Neural cell (in vitro differentiated cells): Measurements from ENCODE around the gene AKT3. TPM values are rescaled to one million over a fixed set of nuclear protein-coding genes. Genes with fewer than 3 reads are reported as not detected.
"Not testable (repeated sequence)": the region's sequence is repeated elsewhere in the genome, so short reads cannot be mapped to it uniquely, and the experiment has no call there.

Experiments
- H2AFZ ChIP-seq: fragments of 200-600, 300-800 bp; sonication (generic), shearing (Covaris generic); 2 replicates; pipeline ENCODE4 v1.6.0; 2014; ENCODE audit warnings: low read depth, mild to moderate bottlenecking, antibody characterized with exemption, low read length, moderate library complexity
- H3F3A ChIP-seq: fragments of 200-600 bp; shearing (Covaris generic); 2 replicates; pipeline ENCODE4 v1.6.1; 2016; ENCODE audit warnings: mild to moderate bottlenecking, moderate library complexity, mixed read lengths, antibody characterized with exemption, low read length; ENCODE audit not compliant: insufficient read depth, poor library complexity, severe bottlenecking
- H3K27ac ChIP-seq: fragments of 200-600, 300-800 bp; sonication (generic), shearing (Covaris generic); 2 replicates; pipeline ENCODE4 v1.5.1; 2014; ENCODE audit warnings: mild to moderate bottlenecking, low read length, moderate library complexity
- H3K27me3 ChIP-seq: fragments of 300-800, 200-600 bp; sonication (generic), shearing (Covaris generic); 2 replicates; pipeline ENCODE4 v1.6.0; 2014; ENCODE audit warnings: mild to moderate bottlenecking, low read depth, low read length, moderate library complexity; ENCODE audit not compliant: insufficient read depth
- H3K36me3 ChIP-seq: fragments of 300-800, 200-600 bp; sonication (generic), shearing (Covaris generic); 2 replicates; pipeline ENCODE4 v1.5.1; 2014; ENCODE audit warnings: mild to moderate bottlenecking, antibody characterized with exemption, low read length, moderate library complexity; ENCODE audit not compliant: insufficient read depth
- H3K4me2 ChIP-seq: fragments of 300-800, 200-600 bp; sonication (generic), shearing (Covaris generic); 2 replicates; pipeline ENCODE4 v1.6.0; 2014; ENCODE audit warnings: mild to moderate bottlenecking, low read length
- H3K4me3 ChIP-seq: fragments of 300-800, 200-600 bp; sonication (generic), shearing (Covaris generic); 2 replicates; pipeline ENCODE4 v1.5.1; 2014; ENCODE audit warnings: mild to moderate bottlenecking, low read length, moderate library complexity
- H3K79me2 ChIP-seq: fragments of 200-600 bp; shearing (Covaris generic); replicated peaks from 2 replicates; pipeline ENCODE4 v1.6.0; 2014; ENCODE audit warnings: mild to moderate bottlenecking, low read length, moderate library complexity; ENCODE audit not compliant: insufficient read depth
- H3K9ac ChIP-seq: fragments of 300-800, 200-600 bp; sonication (generic), shearing (Covaris generic); 2 replicates; pipeline ENCODE4 v1.6.1; 2016; ENCODE audit warnings: mild to moderate bottlenecking, low read length, mixed read lengths
- H3K9me2 ChIP-seq: fragments of 200-600 bp; shearing (Covaris generic); 2 replicates; pipeline ENCODE4 v1.6.1; 2016; ENCODE audit warnings: mild to moderate bottlenecking, low read length, mixed read lengths; ENCODE audit not compliant: insufficient read depth
- H3K9me3 ChIP-seq: fragments of 200-600, 300-800 bp; sonication (generic), shearing (Covaris generic); 2 replicates; pipeline ENCODE4 v1.6.1; 2016; ENCODE audit warnings: mild to moderate bottlenecking, mixed run types, low read length, moderate library complexity, mixed read lengths
- H4K20me1 ChIP-seq: fragments of 200-600 bp; shearing (Covaris generic); 2 replicates; pipeline ENCODE4 v1.6.1; 2016; ENCODE audit warnings: mild to moderate bottlenecking, mixed run types; ENCODE audit not compliant: insufficient read depth
- EP300 ChIP-seq: fragments of 450-650 bp; conservative IDR thresholded peaks from 2 replicates; pipeline ENCODE4 v1.6.1; 2014; ENCODE audit warnings: antibody characterized with exemption, mild to moderate bottlenecking, moderate library complexity; ENCODE audit not compliant: poor library complexity, severe bottlenecking
- EZH2 ChIP-seq: fragments of 200-600, 300-800 bp; shearing (Covaris generic), sonication (generic); IDR thresholded peaks from 2 replicates; pipeline ENCODE4 v1.6.1; 2014; ENCODE audit warnings: antibody characterized with exemption, low read length, borderline replicate concordance, mild to moderate bottlenecking; ENCODE audit not compliant: insufficient read depth, poor library complexity, severe bottlenecking
- MXI1 ChIP-seq: fragments of 450-650 bp; conservative IDR thresholded peaks from 2 replicates; pipeline ENCODE4 v1.6.1; 2014; ENCODE audit warnings: antibody characterized with exemption, mild to moderate bottlenecking; ENCODE audit not compliant: poor library complexity, severe bottlenecking
- POLR2AphosphoS5 ChIP-seq: IDR thresholded peaks from 2 replicates; pipeline ENCODE4 v1.6.1; 2012
- RAD21 ChIP-seq: fragments of 450-650 bp; conservative IDR thresholded peaks from 2 replicates; pipeline ENCODE4 v1.6.1; 2014; ENCODE audit warnings: antibody characterized with exemption, mild to moderate bottlenecking, moderate library complexity
- SMC3 ChIP-seq: fragments of 450-650 bp; conservative IDR thresholded peaks from 2 replicates; pipeline ENCODE4 v1.6.1; 2014; ENCODE audit warnings: antibody characterized with exemption, mild to moderate bottlenecking, moderate library complexity; ENCODE audit not compliant: poor library complexity
- TAF1 ChIP-seq: IDR thresholded peaks from 2 replicates; pipeline ENCODE4 v1.6.1; 2012; ENCODE audit warnings: low read depth
- polyA plus RNA-seq: library from polyadenylated mRNA; depleted of rRNA; stranded (reverse); fragments of >200 nt; gene quantifications from 2 replicates; pipeline ENCODE4 v1.2.3, GENCODE V29; 2014
- TF ChIP-seq, protein P1 (sequence below): fragments of 450-650 bp; IDR thresholded peaks from 2 replicates; pipeline ENCODE4 v1.5.1; 2014; ENCODE audit warnings: antibody characterized with exemption, mild to moderate bottlenecking, moderate library complexity; ENCODE audit not compliant: poor library complexity, severe bottlenecking
- TF ChIP-seq, protein P2 (sequence below): IDR thresholded peaks from 2 replicates; pipeline ENCODE4 v1.6.1; 2012; ENCODE audit warnings: borderline replicate concordance

Gene AKT3
- polyA plus RNA-seq, 1 donor from 2014 or later: 46.0 TPM

DNA sequence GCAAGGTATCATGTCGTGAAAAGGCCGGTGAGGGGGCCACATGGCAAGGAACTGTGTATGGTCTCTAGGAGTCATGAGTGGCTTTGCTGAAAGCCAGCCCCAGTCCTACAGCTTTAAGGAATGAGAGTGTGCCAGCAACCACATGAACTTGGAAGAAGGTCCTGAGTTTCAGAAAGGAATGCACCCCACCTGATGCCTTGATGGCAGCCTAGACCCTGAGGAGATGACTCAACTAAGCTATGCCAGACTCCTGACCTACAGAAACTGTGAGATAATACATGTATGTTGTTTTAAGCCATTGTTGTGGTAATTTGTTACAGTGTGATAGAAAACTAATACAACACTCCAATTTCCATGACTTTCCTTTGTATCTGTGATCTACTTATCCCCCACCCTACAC lies 33.5 kb upstream of the AKT3 start:
- no peaks in the 10 kb centered on the region for H3K79me2 ChIP-seq
- no peak overlapping the region for H2AFZ ChIP-seq
- no peaks in the 10 kb centered on the region for H4K20me1 ChIP-seq
- no peak for TF ChIP-seq MXI1
- TF ChIP-seq, protein P1, sequence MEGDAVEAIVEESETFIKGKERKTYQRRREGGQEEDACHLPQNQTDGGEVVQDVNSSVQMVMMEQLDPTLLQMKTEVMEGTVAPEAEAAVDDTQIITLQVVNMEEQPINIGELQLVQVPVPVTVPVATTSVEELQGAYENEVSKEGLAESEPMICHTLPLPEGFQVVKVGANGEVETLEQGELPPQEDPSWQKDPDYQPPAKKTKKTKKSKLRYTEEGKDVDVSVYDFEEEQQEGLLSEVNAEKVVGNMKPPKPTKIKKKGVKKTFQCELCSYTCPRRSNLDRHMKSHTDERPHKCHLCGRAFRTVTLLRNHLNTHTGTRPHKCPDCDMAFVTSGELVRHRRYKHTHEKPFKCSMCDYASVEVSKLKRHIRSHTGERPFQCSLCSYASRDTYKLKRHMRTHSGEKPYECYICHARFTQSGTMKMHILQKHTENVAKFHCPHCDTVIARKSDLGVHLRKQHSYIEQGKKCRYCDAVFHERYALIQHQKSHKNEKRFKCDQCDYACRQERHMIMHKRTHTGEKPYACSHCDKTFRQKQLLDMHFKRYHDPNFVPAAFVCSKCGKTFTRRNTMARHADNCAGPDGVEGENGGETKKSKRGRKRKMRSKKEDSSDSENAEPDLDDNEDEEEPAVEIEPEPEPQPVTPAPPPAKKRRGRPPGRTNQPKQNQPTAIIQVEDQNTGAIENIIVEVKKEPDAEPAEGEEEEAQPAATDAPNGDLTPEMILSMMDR: no peak
- TF ChIP-seq TAF1: no peak
- no peak for TF ChIP-seq POLR2AphosphoS5
- TF ChIP-seq EP300: no peak
- TF ChIP-seq, protein P2, sequence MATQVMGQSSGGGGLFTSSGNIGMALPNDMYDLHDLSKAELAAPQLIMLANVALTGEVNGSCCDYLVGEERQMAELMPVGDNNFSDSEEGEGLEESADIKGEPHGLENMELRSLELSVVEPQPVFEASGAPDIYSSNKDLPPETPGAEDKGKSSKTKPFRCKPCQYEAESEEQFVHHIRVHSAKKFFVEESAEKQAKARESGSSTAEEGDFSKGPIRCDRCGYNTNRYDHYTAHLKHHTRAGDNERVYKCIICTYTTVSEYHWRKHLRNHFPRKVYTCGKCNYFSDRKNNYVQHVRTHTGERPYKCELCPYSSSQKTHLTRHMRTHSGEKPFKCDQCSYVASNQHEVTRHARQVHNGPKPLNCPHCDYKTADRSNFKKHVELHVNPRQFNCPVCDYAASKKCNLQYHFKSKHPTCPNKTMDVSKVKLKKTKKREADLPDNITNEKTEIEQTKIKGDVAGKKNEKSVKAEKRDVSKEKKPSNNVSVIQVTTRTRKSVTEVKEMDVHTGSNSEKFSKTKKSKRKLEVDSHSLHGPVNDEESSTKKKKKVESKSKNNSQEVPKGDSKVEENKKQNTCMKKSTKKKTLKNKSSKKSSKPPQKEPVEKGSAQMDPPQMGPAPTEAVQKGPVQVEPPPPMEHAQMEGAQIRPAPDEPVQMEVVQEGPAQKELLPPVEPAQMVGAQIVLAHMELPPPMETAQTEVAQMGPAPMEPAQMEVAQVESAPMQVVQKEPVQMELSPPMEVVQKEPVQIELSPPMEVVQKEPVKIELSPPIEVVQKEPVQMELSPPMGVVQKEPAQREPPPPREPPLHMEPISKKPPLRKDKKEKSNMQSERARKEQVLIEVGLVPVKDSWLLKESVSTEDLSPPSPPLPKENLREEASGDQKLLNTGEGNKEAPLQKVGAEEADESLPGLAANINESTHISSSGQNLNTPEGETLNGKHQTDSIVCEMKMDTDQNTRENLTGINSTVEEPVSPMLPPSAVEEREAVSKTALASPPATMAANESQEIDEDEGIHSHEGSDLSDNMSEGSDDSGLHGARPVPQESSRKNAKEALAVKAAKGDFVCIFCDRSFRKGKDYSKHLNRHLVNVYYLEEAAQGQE: no peak
- no peak for TF ChIP-seq EZH2
- TF ChIP-seq RAD21: no peak
- TF ChIP-seq SMC3: no peak
- no peaks in the 10 kb centered on the region for H3F3A ChIP-seq
- H3K36me3 ChIP-seq: no peaks in the 10 kb centered on the region
- no peak overlapping the region for H3K27ac ChIP-seq
- H3K27me3 ChIP-seq: no peaks in the 10 kb centered on the region
- no peak overlapping the region for H3K4me2 ChIP-seq
- H3K9me3 ChIP-seq: no peaks in the 10 kb centered on the region
- no peaks in the 10 kb centered on the region for H3K9me2 ChIP-seq
- no peak overlapping the region for H3K4me3 ChIP-seq
- no peak overlapping the region for H3K9ac ChIP-seq

DNA sequence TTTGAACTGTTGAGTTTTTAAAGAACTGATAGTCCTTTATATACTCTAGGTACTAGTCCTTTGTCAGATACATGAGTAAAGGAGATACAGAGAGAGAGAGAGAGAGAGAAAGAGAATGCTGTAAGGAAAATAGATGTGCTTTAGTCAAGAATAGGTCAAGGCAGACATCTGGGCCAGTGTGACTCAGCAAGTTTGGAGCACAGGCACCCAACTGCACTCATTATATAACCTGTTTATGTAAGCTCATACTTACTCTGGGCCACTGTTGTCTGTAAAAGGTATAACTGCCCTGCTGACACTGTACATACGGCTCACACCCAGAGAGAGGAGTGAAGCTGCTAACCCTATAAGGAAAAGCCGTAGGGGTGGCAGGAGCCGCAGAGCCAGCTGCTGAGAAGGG lies 32.2 kb upstream of the AKT3 start:
- Histone ChIP-seq H3K9me2 (no peaks in the 10 kb centered on the region), H3F3A (no peaks in the 10 kb centered on the region), H3K79me2 (no peaks in the 10 kb centered on the region), H3K27me3 (no peaks in the 10 kb centered on the region), H3K9ac (no peak overlapping the region), H3K4me3 (no peak overlapping the region), H4K20me1 (no peaks in the 10 kb centered on the region), H3K9me3 (no peaks in the 10 kb centered on the region), H2AFZ (no peak overlapping the region), H3K36me3 (no peaks in the 10 kb centered on the region), H3K4me2 (no peak overlapping the region), H3K27ac (no peak overlapping the region)
- TF ChIP-seq, protein P1: no peak
- TF ChIP-seq RAD21 (no peak), EZH2 (no peak), POLR2AphosphoS5 (no peak), MXI1 (no peak), TAF1 (no peak), SMC3 (no peak), EP300 (no peak)
- TF ChIP-seq, protein P2: no peak

DNA sequence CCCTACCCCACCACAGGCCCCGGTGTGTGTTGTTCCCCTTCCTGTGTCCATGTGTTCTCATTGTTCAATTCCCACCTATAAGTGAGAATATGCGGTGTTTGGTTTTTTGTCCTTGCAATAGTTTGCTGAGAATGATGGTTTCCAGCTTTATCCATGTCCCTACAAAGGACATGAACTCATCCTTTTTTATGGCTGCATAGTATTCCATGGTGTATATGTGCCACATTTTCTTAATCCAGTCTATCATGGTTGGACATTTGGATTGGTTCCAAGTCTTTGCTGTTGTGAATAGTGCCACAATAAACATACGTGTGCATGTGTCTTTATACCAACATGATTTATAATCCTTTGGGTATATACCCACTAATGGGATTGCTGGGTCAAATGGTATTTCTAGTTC lies 27.0 kb upstream of the AKT3 start:
- not testable (repeated sequence) for H2AFZ ChIP-seq, H4K20me1 ChIP-seq, H3K9ac ChIP-seq, H3K36me3 ChIP-seq, H3K79me2 ChIP-seq, H3K4me3 ChIP-seq, H3K4me2 ChIP-seq, H3K27me3 ChIP-seq, H3K9me3 ChIP-seq, H3K9me2 ChIP-seq, H3F3A ChIP-seq, H3K27ac ChIP-seq
